Neural cell (in vitro differentiated cells): ENCODE results near the gene CLDN22. TPM values are rescaled to one million over a fixed set of nuclear protein-coding genes. Genes with fewer than 3 reads are reported as not detected.

Experiments used
- H2AFZ ChIP-seq: fragments of 200-600, 300-800 bp; sonication (generic), shearing (Covaris generic); 2 replicates; pipeline ENCODE4 v1.6.0; 2014; ENCODE audit warnings: low read depth, mild to moderate bottlenecking, antibody characterized with exemption, low read length, moderate library complexity
- H3F3A ChIP-seq: fragments of 200-600 bp; shearing (Covaris generic); 2 replicates; pipeline ENCODE4 v1.6.1; 2016; ENCODE audit warnings: mild to moderate bottlenecking, moderate library complexity, mixed read lengths, antibody characterized with exemption, low read length; ENCODE audit not compliant: insufficient read depth, poor library complexity, severe bottlenecking
- H3K27ac ChIP-seq: fragments of 200-600, 300-800 bp; sonication (generic), shearing (Covaris generic); 2 replicates; pipeline ENCODE4 v1.5.1; 2014; ENCODE audit warnings: mild to moderate bottlenecking, low read length, moderate library complexity
- H3K27me3 ChIP-seq: fragments of 300-800, 200-600 bp; sonication (generic), shearing (Covaris generic); 2 replicates; pipeline ENCODE4 v1.6.0; 2014; ENCODE audit warnings: mild to moderate bottlenecking, low read depth, low read length, moderate library complexity; ENCODE audit not compliant: insufficient read depth
- H3K36me3 ChIP-seq: fragments of 300-800, 200-600 bp; sonication (generic), shearing (Covaris generic); 2 replicates; pipeline ENCODE4 v1.5.1; 2014; ENCODE audit warnings: mild to moderate bottlenecking, antibody characterized with exemption, low read length, moderate library complexity; ENCODE audit not compliant: insufficient read depth
- H3K4me2 ChIP-seq: fragments of 300-800, 200-600 bp; sonication (generic), shearing (Covaris generic); 2 replicates; pipeline ENCODE4 v1.6.0; 2014; ENCODE audit warnings: mild to moderate bottlenecking, low read length
- H3K4me3 ChIP-seq: fragments of 300-800, 200-600 bp; sonication (generic), shearing (Covaris generic); 2 replicates; pipeline ENCODE4 v1.5.1; 2014; ENCODE audit warnings: mild to moderate bottlenecking, low read length, moderate library complexity
- H3K79me2 ChIP-seq: fragments of 200-600 bp; shearing (Covaris generic); replicated peaks from 2 replicates; pipeline ENCODE4 v1.6.0; 2014; ENCODE audit warnings: mild to moderate bottlenecking, low read length, moderate library complexity; ENCODE audit not compliant: insufficient read depth
- H3K9ac ChIP-seq: fragments of 300-800, 200-600 bp; sonication (generic), shearing (Covaris generic); 2 replicates; pipeline ENCODE4 v1.6.1; 2016; ENCODE audit warnings: mild to moderate bottlenecking, low read length, mixed read lengths
- H3K9me2 ChIP-seq: fragments of 200-600 bp; shearing (Covaris generic); 2 replicates; pipeline ENCODE4 v1.6.1; 2016; ENCODE audit warnings: mild to moderate bottlenecking, low read length, mixed read lengths; ENCODE audit not compliant: insufficient read depth
- H3K9me3 ChIP-seq: fragments of 200-600, 300-800 bp; sonication (generic), shearing (Covaris generic); 2 replicates; pipeline ENCODE4 v1.6.1; 2016; ENCODE audit warnings: mild to moderate bottlenecking, mixed run types, low read length, moderate library complexity, mixed read lengths
- H4K20me1 ChIP-seq: fragments of 200-600 bp; shearing (Covaris generic); 2 replicates; pipeline ENCODE4 v1.6.1; 2016; ENCODE audit warnings: mild to moderate bottlenecking, mixed run types; ENCODE audit not compliant: insufficient read depth
- EP300 ChIP-seq: fragments of 450-650 bp; conservative IDR thresholded peaks from 2 replicates; pipeline ENCODE4 v1.6.1; 2014; ENCODE audit warnings: antibody characterized with exemption, mild to moderate bottlenecking, moderate library complexity; ENCODE audit not compliant: poor library complexity, severe bottlenecking
- EZH2 ChIP-seq: fragments of 200-600, 300-800 bp; shearing (Covaris generic), sonication (generic); IDR thresholded peaks from 2 replicates; pipeline ENCODE4 v1.6.1; 2014; ENCODE audit warnings: antibody characterized with exemption, low read length, borderline replicate concordance, mild to moderate bottlenecking; ENCODE audit not compliant: insufficient read depth, poor library complexity, severe bottlenecking
- MXI1 ChIP-seq: fragments of 450-650 bp; conservative IDR thresholded peaks from 2 replicates; pipeline ENCODE4 v1.6.1; 2014; ENCODE audit warnings: antibody characterized with exemption, mild to moderate bottlenecking; ENCODE audit not compliant: poor library complexity, severe bottlenecking
- POLR2AphosphoS5 ChIP-seq: IDR thresholded peaks from 2 replicates; pipeline ENCODE4 v1.6.1; 2012
- RAD21 ChIP-seq: fragments of 450-650 bp; conservative IDR thresholded peaks from 2 replicates; pipeline ENCODE4 v1.6.1; 2014; ENCODE audit warnings: antibody characterized with exemption, mild to moderate bottlenecking, moderate library complexity
- SMC3 ChIP-seq: fragments of 450-650 bp; conservative IDR thresholded peaks from 2 replicates; pipeline ENCODE4 v1.6.1; 2014; ENCODE audit warnings: antibody characterized with exemption, mild to moderate bottlenecking, moderate library complexity; ENCODE audit not compliant: poor library complexity
- TAF1 ChIP-seq: IDR thresholded peaks from 2 replicates; pipeline ENCODE4 v1.6.1; 2012; ENCODE audit warnings: low read depth
- polyA plus RNA-seq: library from polyadenylated mRNA; depleted of rRNA; stranded (reverse); fragments of >200 nt; gene quantifications from 2 replicates; pipeline ENCODE4 v1.2.3, GENCODE V29; 2014
- TF ChIP-seq, protein P1 (sequence below): fragments of 450-650 bp; IDR thresholded peaks from 2 replicates; pipeline ENCODE4 v1.5.1; 2014; ENCODE audit warnings: antibody characterized with exemption, mild to moderate bottlenecking, moderate library complexity; ENCODE audit not compliant: poor library complexity, severe bottlenecking
- TF ChIP-seq, protein P2 (sequence below): IDR thresholded peaks from 2 replicates; pipeline ENCODE4 v1.6.1; 2012; ENCODE audit warnings: borderline replicate concordance

Gene CLDN22
- polyA plus RNA-seq, 1 donor from 2014 or later: not detected

DNA sequence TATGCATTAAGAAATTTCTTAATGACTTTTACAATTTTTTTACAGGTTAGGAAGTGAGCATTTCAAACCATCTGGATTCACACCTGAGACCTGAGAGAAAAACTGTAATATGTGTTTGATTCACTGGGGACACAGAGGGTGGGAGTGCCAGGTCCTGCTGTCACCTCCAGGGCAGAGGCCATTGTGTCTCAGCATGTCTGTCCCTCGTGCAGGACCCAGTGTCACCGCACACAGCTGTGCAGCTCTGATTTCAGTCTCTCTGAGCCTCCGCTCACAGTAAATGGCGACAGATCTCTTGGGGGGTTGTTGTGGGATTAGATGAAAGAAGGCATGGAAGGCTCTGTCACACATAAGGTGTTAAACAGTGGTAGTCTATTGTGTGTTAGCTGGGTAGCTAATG lies 25.2 kb upstream of the CLDN22 start:
- TF ChIP-seq TAF1: no peak
- TF ChIP-seq EP300: no peak
- TF ChIP-seq, protein P1, sequence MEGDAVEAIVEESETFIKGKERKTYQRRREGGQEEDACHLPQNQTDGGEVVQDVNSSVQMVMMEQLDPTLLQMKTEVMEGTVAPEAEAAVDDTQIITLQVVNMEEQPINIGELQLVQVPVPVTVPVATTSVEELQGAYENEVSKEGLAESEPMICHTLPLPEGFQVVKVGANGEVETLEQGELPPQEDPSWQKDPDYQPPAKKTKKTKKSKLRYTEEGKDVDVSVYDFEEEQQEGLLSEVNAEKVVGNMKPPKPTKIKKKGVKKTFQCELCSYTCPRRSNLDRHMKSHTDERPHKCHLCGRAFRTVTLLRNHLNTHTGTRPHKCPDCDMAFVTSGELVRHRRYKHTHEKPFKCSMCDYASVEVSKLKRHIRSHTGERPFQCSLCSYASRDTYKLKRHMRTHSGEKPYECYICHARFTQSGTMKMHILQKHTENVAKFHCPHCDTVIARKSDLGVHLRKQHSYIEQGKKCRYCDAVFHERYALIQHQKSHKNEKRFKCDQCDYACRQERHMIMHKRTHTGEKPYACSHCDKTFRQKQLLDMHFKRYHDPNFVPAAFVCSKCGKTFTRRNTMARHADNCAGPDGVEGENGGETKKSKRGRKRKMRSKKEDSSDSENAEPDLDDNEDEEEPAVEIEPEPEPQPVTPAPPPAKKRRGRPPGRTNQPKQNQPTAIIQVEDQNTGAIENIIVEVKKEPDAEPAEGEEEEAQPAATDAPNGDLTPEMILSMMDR: no peak
- TF ChIP-seq RAD21: no peak
- no peak for TF ChIP-seq POLR2AphosphoS5
- TF ChIP-seq, protein P2, sequence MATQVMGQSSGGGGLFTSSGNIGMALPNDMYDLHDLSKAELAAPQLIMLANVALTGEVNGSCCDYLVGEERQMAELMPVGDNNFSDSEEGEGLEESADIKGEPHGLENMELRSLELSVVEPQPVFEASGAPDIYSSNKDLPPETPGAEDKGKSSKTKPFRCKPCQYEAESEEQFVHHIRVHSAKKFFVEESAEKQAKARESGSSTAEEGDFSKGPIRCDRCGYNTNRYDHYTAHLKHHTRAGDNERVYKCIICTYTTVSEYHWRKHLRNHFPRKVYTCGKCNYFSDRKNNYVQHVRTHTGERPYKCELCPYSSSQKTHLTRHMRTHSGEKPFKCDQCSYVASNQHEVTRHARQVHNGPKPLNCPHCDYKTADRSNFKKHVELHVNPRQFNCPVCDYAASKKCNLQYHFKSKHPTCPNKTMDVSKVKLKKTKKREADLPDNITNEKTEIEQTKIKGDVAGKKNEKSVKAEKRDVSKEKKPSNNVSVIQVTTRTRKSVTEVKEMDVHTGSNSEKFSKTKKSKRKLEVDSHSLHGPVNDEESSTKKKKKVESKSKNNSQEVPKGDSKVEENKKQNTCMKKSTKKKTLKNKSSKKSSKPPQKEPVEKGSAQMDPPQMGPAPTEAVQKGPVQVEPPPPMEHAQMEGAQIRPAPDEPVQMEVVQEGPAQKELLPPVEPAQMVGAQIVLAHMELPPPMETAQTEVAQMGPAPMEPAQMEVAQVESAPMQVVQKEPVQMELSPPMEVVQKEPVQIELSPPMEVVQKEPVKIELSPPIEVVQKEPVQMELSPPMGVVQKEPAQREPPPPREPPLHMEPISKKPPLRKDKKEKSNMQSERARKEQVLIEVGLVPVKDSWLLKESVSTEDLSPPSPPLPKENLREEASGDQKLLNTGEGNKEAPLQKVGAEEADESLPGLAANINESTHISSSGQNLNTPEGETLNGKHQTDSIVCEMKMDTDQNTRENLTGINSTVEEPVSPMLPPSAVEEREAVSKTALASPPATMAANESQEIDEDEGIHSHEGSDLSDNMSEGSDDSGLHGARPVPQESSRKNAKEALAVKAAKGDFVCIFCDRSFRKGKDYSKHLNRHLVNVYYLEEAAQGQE: no peak
- TF ChIP-seq SMC3: no peak
- no peak for TF ChIP-seq EZH2
- no peak for TF ChIP-seq MXI1
- Histone ChIP-seq H3K9ac (no peak overlapping the region), H3K79me2 (no peaks in the 10 kb centered on the region), H3K4me3 (no peak overlapping the region), H3K4me2 (no peak overlapping the region), H3F3A (no peaks in the 10 kb centered on the region), H3K36me3 (no peaks in the 10 kb centered on the region), H4K20me1 (no peaks in the 10 kb centered on the region), H3K27me3 (no peaks in the 10 kb centered on the region), H3K9me3 (no peaks in the 10 kb centered on the region), H2AFZ (no peak overlapping the region), H3K9me2 (no peaks in the 10 kb centered on the region), H3K27ac (no peak overlapping the region)

DNA sequence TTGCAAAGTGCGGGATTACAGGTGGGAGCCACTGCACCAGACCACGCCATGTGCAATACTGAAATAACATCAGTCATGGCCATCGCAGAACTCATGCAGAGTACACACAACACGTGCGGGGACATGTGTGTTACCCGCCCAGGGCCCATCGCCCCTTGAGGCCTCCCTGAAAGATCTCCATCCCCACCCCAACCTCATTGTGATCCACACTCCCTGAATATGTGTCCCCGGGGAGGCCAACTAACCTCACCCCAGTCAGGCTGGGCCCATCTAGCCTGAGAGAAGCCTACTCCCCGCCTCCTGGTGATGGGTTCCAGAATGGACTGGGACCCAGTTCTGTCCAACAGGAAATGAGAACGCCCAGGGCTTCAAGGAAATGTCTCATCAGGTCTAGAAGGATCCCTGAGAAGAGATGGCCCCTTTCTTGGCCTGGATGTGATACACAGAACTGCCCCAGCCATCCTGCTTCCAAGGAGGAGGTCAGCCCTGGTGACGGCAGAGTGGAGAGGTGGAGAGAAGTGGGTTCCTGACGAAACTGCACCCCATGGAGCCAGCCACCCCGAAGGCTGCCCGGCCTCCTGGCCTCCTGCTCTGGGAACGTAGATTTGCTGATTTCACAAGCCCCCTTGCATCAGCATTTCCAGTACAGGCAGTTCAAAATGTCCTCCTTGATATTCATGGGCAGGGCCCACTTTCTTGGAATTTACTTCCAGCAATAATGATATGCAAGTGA lies 24.6 kb upstream of the CLDN22 start:
- Histone ChIP-seq H3K27me3 (no peaks in the 10 kb centered on the region), H4K20me1 (no peaks in the 10 kb centered on the region), H3K27ac (no peak overlapping the region), H3F3A (no peaks in the 10 kb centered on the region), H3K4me3 (no peak overlapping the region), H3K9ac (no peak overlapping the region), H3K36me3 (no peaks in the 10 kb centered on the region), H3K4me2 (no peak overlapping the region), H2AFZ (no peak overlapping the region), H3K9me3 (no peaks in the 10 kb centered on the region), H3K79me2 (no peaks in the 10 kb centered on the region), H3K9me2 (no peaks in the 10 kb centered on the region)
- TF ChIP-seq RAD21: no peak
- TF ChIP-seq EZH2: no peak
- TF ChIP-seq, protein P1: no peak
- TF ChIP-seq MXI1: no peak
